GM19351 (cell line): ENCODE results near the gene LTBP4.
"Not testable (repeated sequence)": the region's sequence is repeated elsewhere in the genome, so short reads cannot be mapped to it uniquely, and the experiment has no call there.

Experiments
- ATAC-seq: cut with Tn5 transposase; IDR thresholded peaks from one replicate; pipeline ENCODE4 v1.9.1; 2021; ENCODE audit warnings: mild to moderate bottlenecking, moderate library complexity; ENCODE audit not compliant: unreplicated experiment

LTBP4 gene

GRCh38 chr19:40627486-40628279 lies 26.5 kb downstream of the LTBP4 start:
- ATAC-seq = no peak

DNA sequence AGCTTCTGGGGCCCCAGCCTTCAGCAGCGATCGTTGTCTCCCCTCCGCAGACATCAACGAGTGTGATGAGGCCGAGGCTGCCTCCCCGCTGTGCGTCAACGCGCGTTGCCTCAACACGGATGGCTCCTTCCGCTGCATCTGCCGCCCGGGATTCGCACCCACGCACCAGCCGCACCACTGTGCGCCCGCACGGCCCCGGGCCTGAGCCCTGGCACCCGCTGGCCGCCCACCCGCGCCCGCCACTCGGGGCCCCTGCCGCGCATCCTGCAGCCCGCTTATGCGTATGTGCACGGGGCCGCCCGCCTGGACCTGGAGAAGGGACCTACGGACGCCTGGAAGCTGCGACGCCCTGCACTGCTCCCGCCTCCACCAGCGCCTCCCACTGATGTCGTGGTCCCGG lies 28.2 kb downstream of the LTBP4 start:
- ATAC-seq = no peak

DNA sequence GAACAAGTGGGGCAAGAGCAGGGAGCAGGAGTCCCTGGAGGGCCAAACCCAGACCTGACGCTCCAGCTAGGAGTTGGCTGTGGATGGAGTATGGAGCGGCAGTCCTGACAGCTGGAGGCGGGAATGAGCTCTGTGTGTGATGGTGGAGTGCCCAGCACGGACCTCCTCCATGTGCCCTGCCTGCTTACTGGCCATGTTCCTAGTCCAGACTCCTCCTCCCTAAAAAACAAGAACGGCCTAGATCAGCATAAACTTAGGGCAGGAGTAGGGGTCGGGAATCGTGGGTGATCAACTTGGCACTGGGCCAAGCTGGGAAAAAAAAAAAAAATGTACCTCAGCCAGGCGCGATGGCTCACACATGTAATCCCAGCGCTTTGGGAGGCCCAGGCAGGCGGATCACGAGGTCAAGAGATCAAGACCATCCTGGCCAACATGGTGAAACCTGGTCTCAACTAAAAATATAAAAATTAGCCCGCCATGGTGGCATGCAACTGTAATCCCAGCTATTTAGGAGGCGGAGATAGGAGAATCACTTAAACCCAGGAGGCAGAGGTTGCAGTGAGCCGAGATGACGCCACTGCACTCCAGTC lies 29.5 kb downstream of the LTBP4 start:
- no peak for ATAC-seq

GRCh38 chr19:40632311-40633036 lies 31.3 kb downstream of the LTBP4 start:
- ATAC-seq = no peak

DNA sequence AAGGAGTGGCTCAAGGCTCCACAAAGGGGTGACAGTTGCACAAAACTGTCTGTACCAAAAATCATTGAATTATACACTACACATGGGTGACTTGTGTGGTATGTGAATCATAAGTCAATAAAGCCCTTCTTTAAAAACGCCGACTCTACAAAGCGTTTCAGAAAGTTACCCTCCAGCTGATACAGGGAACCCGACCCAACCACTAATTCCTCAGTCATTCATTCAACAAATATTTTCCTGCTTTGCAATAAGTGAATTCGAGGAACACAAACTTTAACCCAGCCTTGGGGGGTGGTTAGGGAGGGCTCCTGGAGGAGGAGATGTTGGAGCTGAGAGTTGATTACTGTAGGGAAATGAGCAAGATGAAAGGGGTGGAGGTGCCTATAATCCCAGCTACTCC lies 32.0 kb downstream of the LTBP4 start:
- ATAC-seq = no peak

DNA sequence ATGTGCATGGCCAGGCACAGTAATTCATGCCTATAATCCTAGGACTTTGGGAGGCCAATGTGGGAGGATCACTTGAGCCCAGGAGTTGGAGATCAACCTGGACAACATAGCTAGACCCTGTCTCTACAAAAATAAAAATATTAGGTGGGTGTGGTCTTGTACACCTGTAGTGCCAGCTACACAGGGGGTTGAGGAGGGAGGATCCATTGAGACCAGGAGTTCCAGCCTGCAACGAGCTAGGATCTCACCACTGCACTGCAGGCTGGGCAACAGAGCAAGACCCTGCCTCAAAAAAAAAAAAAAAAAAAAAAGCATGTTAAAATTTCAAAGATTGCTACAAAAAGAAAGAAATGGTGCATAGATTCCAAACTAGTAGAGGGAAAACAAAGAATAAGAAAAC lies 37.2 kb downstream of the LTBP4 start:
- no peak for ATAC-seq

GRCh38 chr19:40639638-40639982 lies 38.4 kb downstream of the LTBP4 start:
- no peak for ATAC-seq

DNA sequence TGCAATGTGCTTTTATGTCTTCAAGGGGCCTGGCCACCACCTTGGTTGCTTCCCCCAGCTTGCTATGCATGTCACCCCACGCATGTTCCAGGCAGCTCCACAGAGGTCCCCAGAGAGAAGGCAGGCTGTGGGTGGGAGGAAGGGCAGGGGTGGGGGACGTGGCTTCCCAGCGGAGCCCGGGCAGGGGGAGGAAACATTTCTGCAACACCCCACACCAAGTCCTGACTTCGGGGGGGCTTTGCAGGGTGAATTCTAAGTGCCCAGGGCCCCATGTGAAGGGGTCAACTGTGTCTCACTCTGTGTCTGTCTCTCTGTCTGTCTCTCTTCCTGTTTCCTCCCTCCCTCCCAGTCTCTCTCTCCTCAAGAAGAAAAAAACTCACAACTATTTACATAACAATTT lies 39.6 kb downstream of the LTBP4 start:
- no peak for ATAC-seq

DNA sequence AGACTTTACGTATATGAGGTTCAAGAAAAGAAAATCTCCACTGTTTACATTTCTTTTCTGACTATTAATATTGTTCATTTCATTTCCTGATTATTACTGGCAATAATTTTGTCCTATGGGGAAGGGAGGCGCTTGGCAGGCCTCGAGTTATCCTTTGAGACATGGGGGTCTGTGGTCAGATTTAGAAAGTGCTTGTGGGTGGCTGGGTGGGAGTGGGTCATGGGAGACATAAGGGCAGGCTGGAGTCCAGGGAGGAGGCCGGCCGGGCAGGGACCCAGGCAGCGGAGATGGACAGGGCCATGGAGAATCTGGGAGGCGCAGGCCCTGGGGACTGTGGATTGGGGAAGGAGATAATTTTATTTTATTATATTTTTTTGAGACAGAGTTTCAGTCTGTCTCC lies 40.1 kb downstream of the LTBP4 start:
- ATAC-seq = no peak

- no peak for ATAC-seq
Measured at GRCh38 chr19:40642051-40642706, 41.0 kb downstream of the LTBP4 start.

DNA sequence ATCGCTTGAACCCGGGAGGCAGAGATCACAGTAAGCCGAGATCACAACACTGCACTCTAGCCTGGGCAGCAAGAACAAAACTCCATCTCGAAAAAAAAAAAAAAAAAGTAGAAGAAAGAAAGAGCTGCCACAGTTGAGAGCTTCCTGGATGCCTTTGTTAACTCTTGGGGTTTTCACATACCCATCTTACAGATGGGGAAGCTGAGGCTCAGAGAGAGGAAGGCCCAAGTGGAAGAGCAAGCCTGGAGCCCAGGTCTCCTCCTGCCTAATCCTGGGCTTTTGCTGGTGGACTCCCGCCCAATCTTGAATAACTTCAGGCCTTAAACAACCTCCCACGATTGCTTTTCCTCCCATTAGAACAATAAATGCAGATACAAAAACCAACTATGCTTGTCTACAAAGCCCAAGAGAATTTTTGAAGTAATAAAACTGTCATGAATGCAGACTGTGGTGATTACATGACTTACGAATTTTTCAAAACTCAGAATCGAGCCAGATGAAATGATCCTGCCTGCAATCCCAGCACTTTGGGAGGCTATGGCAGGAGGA lies 41.7 kb downstream of the LTBP4 start:
- no peak for ATAC-seq

DNA sequence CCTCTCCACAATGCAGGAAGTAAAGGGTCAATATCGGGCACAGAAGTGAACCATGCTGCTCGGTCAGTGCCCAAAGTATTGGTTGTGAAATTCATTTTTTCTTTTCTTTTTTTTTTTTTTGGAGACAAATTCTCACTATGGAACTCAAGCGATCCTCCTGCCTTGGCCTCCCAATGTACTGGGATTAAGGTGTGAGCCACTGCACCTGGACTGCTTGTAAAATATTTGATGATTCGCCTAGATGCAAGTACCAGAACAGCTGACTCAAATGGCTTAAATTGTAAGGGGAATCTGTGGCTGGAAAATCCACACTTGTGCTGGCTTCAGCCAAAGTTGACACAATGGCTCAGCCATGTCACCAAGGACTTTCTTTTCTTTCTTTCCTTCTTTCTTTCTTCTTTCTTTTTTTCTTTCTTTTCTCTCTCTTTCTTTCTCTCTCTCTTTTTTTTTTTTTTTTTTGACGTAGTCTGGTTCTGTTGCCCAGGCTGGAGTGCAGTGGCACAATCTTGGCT lies 45.6 kb downstream of the LTBP4 start:
- no peak for ATAC-seq

GRCh38 chr19:40649903-40650675 lies 48.9 kb downstream of the LTBP4 start:
- not testable (repeated sequence) for ATAC-seq

DNA sequence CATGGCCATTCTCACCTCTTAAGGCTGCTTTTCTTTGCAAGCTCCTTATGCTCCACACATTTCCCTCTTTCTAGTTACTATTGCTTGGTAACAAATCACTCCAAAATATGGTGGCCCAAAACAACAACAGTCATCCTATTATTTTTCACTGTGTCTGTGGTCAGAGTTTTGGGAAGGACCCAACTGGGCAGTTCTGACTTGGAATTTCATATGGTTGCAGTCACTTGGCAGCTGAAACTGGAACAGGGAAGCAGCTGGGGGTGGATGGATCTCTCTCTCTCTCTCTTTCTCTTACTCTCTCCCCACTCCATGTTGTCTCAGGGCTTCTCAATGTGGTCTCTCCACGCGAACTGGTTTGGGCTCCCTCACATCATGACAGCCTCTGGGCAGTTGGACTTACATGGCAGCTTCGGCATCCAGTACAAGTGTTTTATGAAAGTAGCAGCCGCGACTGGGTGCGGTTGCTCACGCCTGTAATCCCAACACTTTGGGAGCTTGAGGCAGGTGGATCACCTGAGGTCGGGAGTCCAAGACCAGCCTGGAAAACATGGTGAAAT lies 49.7 kb downstream of the LTBP4 start:
- ATAC-seq = no peak

- not testable (repeated sequence) for ATAC-seq
Measured at GRCh38 chr19:40652303-40652702, 51.1 kb downstream of the LTBP4 start.

DNA sequence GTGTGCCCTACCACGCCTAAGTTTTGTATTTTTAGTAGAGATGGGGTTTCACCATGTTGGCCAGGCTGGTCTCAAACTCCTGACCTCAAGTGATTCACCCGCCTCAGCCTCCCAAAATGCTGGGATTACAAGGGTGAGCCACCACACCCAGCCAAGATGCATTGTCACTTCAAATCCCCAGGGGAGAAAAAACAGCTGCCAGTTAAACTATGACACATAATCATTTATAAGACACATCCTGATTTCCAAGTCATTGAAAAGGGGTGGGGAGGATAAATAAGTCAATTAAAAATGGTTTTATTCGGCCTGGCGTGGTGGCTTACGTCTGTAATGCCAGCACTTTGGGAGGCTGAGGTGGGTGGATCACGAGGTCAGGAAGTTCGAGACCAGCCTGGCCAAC lies 54.5 kb downstream of the LTBP4 start:
- not testable (repeated sequence) for ATAC-seq

- ATAC-seq = no peak
Measured at GRCh38 chr19:40658031-40658430, 56.9 kb downstream of the LTBP4 start.

DNA sequence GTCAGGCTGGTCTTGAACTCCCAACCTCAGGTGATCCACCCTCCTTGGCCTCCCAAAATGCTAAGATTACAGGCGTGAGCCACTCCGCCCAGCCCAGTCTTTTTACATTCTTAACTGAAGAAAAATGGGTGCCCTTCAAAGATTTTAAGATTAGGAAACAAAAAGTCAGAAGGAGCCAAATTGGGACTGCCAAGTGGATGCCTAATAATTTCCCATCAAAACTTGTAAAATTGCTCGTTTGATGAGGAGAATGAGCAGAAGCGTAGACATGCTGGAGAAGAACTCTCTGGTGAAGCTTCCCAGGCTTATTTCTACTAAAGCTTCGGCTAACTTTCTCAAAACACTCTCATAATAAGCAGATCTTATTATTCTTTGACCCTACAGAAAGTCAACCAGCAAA lies 57.9 kb downstream of the LTBP4 start:
- ATAC-seq = no peak

GRCh38 chr19:40659566-40659965 lies 58.4 kb downstream of the LTBP4 start:
- no peak for ATAC-seq

GRCh38 chr19:40661616-40662015 lies 60.4 kb downstream of the LTBP4 start:
- no peak for ATAC-seq
